SH-SY5Y (cell line): ENCODE measurements around the gene RERE.

ENCODE experiments used
- GATA2 ChIP-seq: IDR thresholded peaks from 2 replicates; pipeline ENCODE4 v1.6.1; 2011; ENCODE audit warnings: mild to moderate bottlenecking, low read depth, low read length
- GATA3 ChIP-seq: IDR thresholded peaks from 2 replicates; pipeline ENCODE4 v1.6.1; 2011; ENCODE audit warnings: low read depth, mild to moderate bottlenecking, low read length, moderate library complexity

GRCh38 chr1:8718850-8719361, 98.5 kb downstream of the RERE start:
- 0 out of 2 replicates have a peak, but pooled peaks have one; percentile 4 for TF ChIP-seq GATA2
- no peak for TF ChIP-seq GATA3
